GM23338 (cell line): ENCODE measurements around the gene ADAMTS8. TPM values are rescaled to one million over a fixed set of nuclear protein-coding genes. Genes with fewer than 3 reads are reported as not detected.

Experiments
- ATAC-seq: fragments of 200-7000 bp; cut with Tn5 transposase; 3 replicates; pipeline ENCODE4 v1.9.1; 2020
- DNase-seq: peaks from one replicate; pipeline ENCODE4 v3.0.0-alpha.2; 2015; ENCODE audit warnings: low spot score
- H2AFZ ChIP-seq: fragments of 200-600 bp; sonication (generic); 2 replicates; pipeline ENCODE4 v1.8.0; 2016; ENCODE audit warnings: antibody characterized with exemption, mild to moderate bottlenecking, moderate library complexity
- H3F3A ChIP-seq: fragments of 200-600 bp; sonication (generic); replicated peaks from 2 replicates; pipeline ENCODE4 v1.8.0; 2017; ENCODE audit warnings: antibody characterized with exemption, mixed run types, low read depth
- H3K27ac ChIP-seq: fragments of 200-600 bp; sonication (generic); 2 replicates; pipeline ENCODE4 v1.6.1; 2016; ENCODE audit warnings: low read depth
- H3K27me3 ChIP-seq: fragments of 200-600 bp; sonication (generic); 2 replicates; pipeline ENCODE4 v1.8.0; 2016; ENCODE audit warnings: mild to moderate bottlenecking, mixed run types, moderate library complexity; ENCODE audit not compliant: insufficient read depth
- H3K36me3 ChIP-seq: fragments of 200-600 bp; sonication (generic); 2 replicates; pipeline ENCODE4 v1.8.0; 2016; ENCODE audit warnings: mild to moderate bottlenecking; ENCODE audit not compliant: insufficient read depth
- H3K4me1 ChIP-seq: fragments of 200-600 bp; sonication (generic); 2 replicates; pipeline ENCODE4 v1.8.0; 2016; ENCODE audit warnings: mild to moderate bottlenecking, moderate library complexity; ENCODE audit not compliant: insufficient read depth
- H3K4me2 ChIP-seq: fragments of 200-600 bp; sonication (generic); 2 replicates; pipeline ENCODE4 v1.7.1; 2017; ENCODE audit warnings: mixed run types
- H3K4me3 ChIP-seq: fragments of 200-600 bp; sonication (generic); 2 replicates; pipeline ENCODE4 v1.6.1; 2016; ENCODE audit warnings: mixed run types
- H3K79me2 ChIP-seq: fragments of 200-600 bp; sonication (generic); replicated peaks from 2 replicates; pipeline ENCODE4 v1.8.0; 2017; ENCODE audit warnings: mild to moderate bottlenecking; ENCODE audit not compliant: insufficient read depth
- H3K9me2 ChIP-seq: fragments of 200-600 bp; sonication (generic); 2 replicates; pipeline ENCODE4 v1.8.0; 2017; ENCODE audit not compliant: insufficient read depth
- H4K20me1 ChIP-seq: fragments of 200-600 bp; sonication (generic); replicated peaks from 2 replicates; pipeline ENCODE4 v1.8.0; 2017; ENCODE audit warnings: mild to moderate bottlenecking; ENCODE audit not compliant: insufficient read depth
- H3K27ac Mint-ChIP-seq: 2 replicates; pipeline ENCODE4 v1.8.0; 2020; ENCODE audit warnings: inconsistent platforms, mild to moderate bottlenecking, moderate library complexity, mixed read lengths
- H3K27me3 Mint-ChIP-seq: 3 replicates; pipeline ENCODE4 v1.8.0; 2022; ENCODE audit warnings: low read depth, mild to moderate bottlenecking, moderate library complexity, mixed read lengths, inconsistent platforms; ENCODE audit not compliant: insufficient read depth, poor library complexity
- H3K36me3 Mint-ChIP-seq: 3 replicates; pipeline ENCODE4 v1.8.0; 2021; ENCODE audit warnings: low read depth, mild to moderate bottlenecking, inconsistent platforms, moderate library complexity, mixed read lengths
- H3K4me1 Mint-ChIP-seq: 3 replicates; pipeline ENCODE4 v1.8.0; 2020; ENCODE audit warnings: mild to moderate bottlenecking, inconsistent platforms, mixed read lengths
- H3K4me3 Mint-ChIP-seq: 3 replicates; pipeline ENCODE4 v1.8.0; 2021; ENCODE audit warnings: moderate library complexity, mild to moderate bottlenecking, inconsistent platforms, mixed read lengths
- H3K9me3 Mint-ChIP-seq: 3 replicates; pipeline ENCODE4 v1.8.0; 2020; ENCODE audit warnings: moderate library complexity, mild to moderate bottlenecking, inconsistent platforms, mixed read lengths
- CREB1 ChIP-seq: fragments of 250-450 bp; sonication (Bioruptor Pico); IDR thresholded peaks from 2 replicates; pipeline ENCODE4 v1.5.0; 2020; ENCODE audit warnings: low read depth, mild to moderate bottlenecking, moderate library complexity
- EZH2 ChIP-seq: fragments of 200-600 bp; sonication (generic); IDR thresholded peaks from one replicate; pipeline ENCODE4 v1.8.0; 2017; ENCODE audit warnings: antibody characterized with exemption, mild to moderate bottlenecking, low read depth; ENCODE audit not compliant: unreplicated experiment
- ZNF462 ChIP-seq: fragments of 250-450 bp; sonication (Bioruptor Pico); IDR thresholded peaks from 2 replicates; pipeline ENCODE4 v1.5.0; 2020; ENCODE audit warnings: mild to moderate bottlenecking, moderate library complexity
- polyA plus RNA-seq: library from polyadenylated mRNA; unstranded; fragments of >200 nt; fragmentation: Nextera tagmentation; extraction: Ambion mirVana; gene quantifications from 2 replicates; pipeline ENCODE4 v1.2.1, GENCODE V29; 2016
- total RNA-seq: library from RNA; depleted of rRNA; stranded (reverse); fragments of >200 nt; shearing (Covaris generic); gene quantifications from 2 replicates; pipeline ENCODE4 v1.2.3, GENCODE V29; 2014

Gene ADAMTS8
- total and polyA plus RNA-seq, 2 experiments from 2014 or later = 7.5 to 16.2 TPM

- peaks cover 11% of the 10 kb centered on the region for H3F3A ChIP-seq
- no peaks in the 10 kb centered on the region for H3K79me2 ChIP-seq
- no peak for TF ChIP-seq CREB1 (CRISPR knock-in tag)
- Mint-ChIP-seq H3K9me3 (no peaks in the 10 kb centered on the region), H3K36me3 (peaks cover 35% of the 10 kb centered on the region), H3K4me3 (no peak overlapping the region), H3K27ac (no peak overlapping the region), H3K27me3 (peaks cover 43% of the 10 kb centered on the region), H3K4me1 (peaks cover 35% of the 10 kb centered on the region)
- no peaks in the 10 kb centered on the region for H4K20me1 ChIP-seq
- no peak overlapping the region for H3K4me2 ChIP-seq
- no peak overlapping the region for H3K27ac ChIP-seq
- no peaks in the 10 kb centered on the region for H3K36me3 ChIP-seq
- H3K4me3 ChIP-seq = no peak overlapping the region
- H3K9me2 ChIP-seq = no peaks in the 10 kb centered on the region; the same call in 1 of the 2 replicates
- H2AFZ ChIP-seq = no peak overlapping the region
- no peak for ATAC-seq
- peaks cover 34% of the 10 kb centered on the region for H3K27me3 ChIP-seq
- no peak for DNase-seq
- peaks cover 16% of the 10 kb centered on the region; the same call in 1 of the 2 replicates for H3K4me1 ChIP-seq
Observed at GRCh38 chr11:130424613-130425140, 3.7 kb downstream of the ADAMTS8 start.

GRCh38 chr11:130423541-130424142 lies 4.8 kb downstream of the ADAMTS8 start:
- Histone ChIP-seq H4K20me1 (no peaks in the 10 kb centered on the region), H3K27ac (no peak overlapping the region), H3K4me3 (no peak overlapping the region), H3K79me2 (no peaks in the 10 kb centered on the region), H3K4me1 (peaks cover 11% of the 10 kb centered on the region; the same call in 1 of the 2 replicates), H3K9me2 (no peaks in the 10 kb centered on the region; the same call in 1 of the 2 replicates), H2AFZ (no peak overlapping the region), H3F3A (0 out of 2 replicates have a peak, but pooled peaks cover 1% of the 10 kb centered on the region), H3K27me3 (peaks cover 24% of the 10 kb centered on the region), H3K36me3 (no peaks in the 10 kb centered on the region), H3K4me2 (no peak overlapping the region)
- ATAC-seq = no peak
- TF ChIP-seq ZNF462 (CRISPR knock-in tag) (no peak), EZH2 (no peak)
- Mint-ChIP-seq H3K27me3 (peaks cover 33% of the 10 kb centered on the region), H3K4me1 (peaks cover 29% of the 10 kb centered on the region), H3K36me3 (peaks cover 35% of the 10 kb centered on the region), H3K27ac (no peak overlapping the region), H3K4me3 (no peak overlapping the region), H3K9me3 (no peaks in the 10 kb centered on the region)
- DNase-seq = no peak
